Upper lobe of right lung (tissue), 1 donor: ENCODE results near the gene SPSB1. TPM values are rescaled to one million over a fixed set of nuclear protein-coding genes. Genes with fewer than 3 reads are reported as not detected.

Experiments
- ATAC-seq: fragments of 200-7000 bp; cut with Tn5 transposase; one replicate; pipeline ENCODE4 v1.9.1; 2020; ENCODE audit warnings: mild to moderate bottlenecking, moderate library complexity
- DNase-seq: peaks from one replicate; pipeline ENCODE4 v3.0.0-alpha.2; 2020
- H3K27ac ChIP-seq: fragments of 200-600 bp; one replicate; pipeline ENCODE4 v1.8.0; 2022
- H3K27me3 ChIP-seq: fragments of 200-600 bp; one replicate; pipeline ENCODE4 v1.8.0; 2022; ENCODE audit warnings: mild to moderate bottlenecking
- H3K36me3 ChIP-seq: fragments of 200-600 bp; one replicate; pipeline ENCODE4 v1.8.0; 2022
- H3K4me1 ChIP-seq: fragments of 200-600 bp; one replicate; pipeline ENCODE4 v1.8.0; 2022
- H3K4me3 ChIP-seq: fragments of 200-600 bp; one replicate; pipeline ENCODE4 v1.8.0; 2022; ENCODE audit warnings: mild to moderate bottlenecking
- H3K9me3 ChIP-seq: fragments of 200-600 bp; one replicate; pipeline ENCODE4 v1.8.0; 2022
- CTCF ChIP-seq: fragments of 200-600 bp; IDR thresholded peaks from one replicate; pipeline ENCODE4 v1.8.0; 2022; ENCODE audit warnings: antibody characterized with exemption
- intact Hi-C: fragments of 100-400 bp; cut with DNase I; formaldehyde crosslinking; loops from one replicate; pipeline ENCODE4 v1.11.0; 2022
- total RNA-seq: library from RNA; stranded (reverse); fragmentation: NEBNext Ultra II Directional; extraction: Animal tissue kit (Norgen Biotek cat#: 25700); gene quantifications from one replicate; pipeline ENCODE4 v1.2.1, GENCODE V29; 2021
- donor health status: DM: no; HTN: yes; CAD: no; lungs with severe emphysema.

The SPSB1 gene
- total RNA-seq, 1 donor from 2014 or later, result 29.0 TPM

- Histone ChIP-seq H3K4me3 (no peak overlapping the region), H3K9me3 (no peaks in the 10 kb centered on the region), H3K36me3 (peaks cover 22% of the 10 kb centered on the region), H3K27me3 (no peaks in the 10 kb centered on the region), H3K4me1 (peaks cover 55% of the 10 kb centered on the region), H3K27ac (no peak overlapping the region)
- intact Hi-C loops, result no loop called here
- no peak for ATAC-seq
- no peak for DNase-seq
- TF ChIP-seq CTCF, result no peak
Measured at GRCh38 chr1:9246215-9246614, 46.5 kb upstream of the SPSB1 start.

GRCh38 chr1:9246841-9247785 lies 45.6 kb upstream of the SPSB1 start:
- intact Hi-C loops, result no loop called here
- DNase-seq, result no peak
- H3K27me3 ChIP-seq, result no peaks in the 10 kb centered on the region

GRCh38 chr1:9247894-9248293 lies 44.8 kb upstream of the SPSB1 start:
- H3K36me3 ChIP-seq, result peaks cover 22% of the 10 kb centered on the region
- peaks cover 43% of the 10 kb centered on the region for H3K4me1 ChIP-seq
- intact Hi-C loops, result no loop called here
- no peaks in the 10 kb centered on the region for H3K9me3 ChIP-seq
- no peak for TF ChIP-seq CTCF
- H3K4me3 ChIP-seq, result no peak overlapping the region
- no peak for ATAC-seq
- H3K27ac ChIP-seq, result no peak overlapping the region
- no peaks in the 10 kb centered on the region for H3K27me3 ChIP-seq
- DNase-seq, result no peak

More at GRCh38 chr1:9246841-9247785, 45.6 kb upstream of the SPSB1 start:
- Histone ChIP-seq H3K36me3 (peaks cover 22% of the 10 kb centered on the region), H3K4me3 (no peak overlapping the region), H3K27ac (no peak overlapping the region), H3K9me3 (no peaks in the 10 kb centered on the region), H3K4me1 (peaks cover 50% of the 10 kb centered on the region)
- no peak for ATAC-seq
- TF ChIP-seq CTCF, result no peak

- ATAC-seq (no peak), DNase-seq (no peak)
- H3K27ac ChIP-seq, result peak overlapping the region; percentile 53
- TF ChIP-seq CTCF, result no peak
- H3K27me3 ChIP-seq, result no peaks in the 10 kb centered on the region
- intact Hi-C loops, result no loop called here
- H3K9me3 ChIP-seq, result no peaks in the 10 kb centered on the region
- peaks cover 22% of the 10 kb centered on the region for H3K36me3 ChIP-seq
- no peak overlapping the region for H3K4me3 ChIP-seq
- peaks cover 35% of the 10 kb centered on the region for H3K4me1 ChIP-seq
Measured at GRCh38 chr1:9248341-9249262, 44.1 kb upstream of the SPSB1 start.

GRCh38 chr1:9249263-9249533 lies 43.5 kb upstream of the SPSB1 start:
- ATAC-seq, result no peak
- DNase-seq, result no peak
- TF ChIP-seq CTCF, result no peak
- H3K36me3 ChIP-seq, result peaks cover 22% of the 10 kb centered on the region
- intact Hi-C loops, result no loop called here
- H3K4me1 ChIP-seq, result peaks cover 30% of the 10 kb centered on the region
- no peaks in the 10 kb centered on the region for H3K9me3 ChIP-seq
- H3K4me3 ChIP-seq, result no peak overlapping the region
- peak overlapping the region; percentile 53 for H3K27ac ChIP-seq
- H3K27me3 ChIP-seq, result no peaks in the 10 kb centered on the region
